GM12873 (cell line): ENCODE data around the gene KCNMA1.

Source experiments
- TF ChIP-seq, protein P1 (sequence below): IDR thresholded peaks from 2 replicates; pipeline ENCODE4 v1.5.1; 2012; ENCODE audit warnings: low read depth, mild to moderate bottlenecking, moderate library complexity, low read length, control low read depth; ENCODE audit not compliant: insufficient read depth; ENCODE audit errors: missing control alignments

Gene KCNMA1

DNA sequence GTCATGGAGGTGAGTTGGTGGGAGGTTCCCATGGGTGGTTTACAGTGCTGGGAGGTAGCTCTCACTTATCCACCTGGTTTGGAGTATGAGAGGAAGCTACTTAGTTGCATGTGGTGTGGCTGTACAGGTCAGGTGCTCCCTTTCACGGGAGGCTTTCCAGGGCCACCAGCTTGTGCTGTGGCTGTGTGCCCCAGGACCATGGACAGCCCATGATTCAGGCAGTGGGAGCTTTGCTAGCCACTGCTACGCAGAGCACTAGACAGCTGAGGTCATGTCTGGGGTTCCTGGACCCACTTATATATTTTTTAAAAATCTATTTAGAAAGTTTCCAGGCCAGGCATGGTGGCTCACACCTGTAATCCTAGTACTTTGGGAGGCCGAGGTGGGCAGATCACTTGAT lies 42.5 kb upstream of the KCNMA1 start:
- TF ChIP-seq, protein P1, sequence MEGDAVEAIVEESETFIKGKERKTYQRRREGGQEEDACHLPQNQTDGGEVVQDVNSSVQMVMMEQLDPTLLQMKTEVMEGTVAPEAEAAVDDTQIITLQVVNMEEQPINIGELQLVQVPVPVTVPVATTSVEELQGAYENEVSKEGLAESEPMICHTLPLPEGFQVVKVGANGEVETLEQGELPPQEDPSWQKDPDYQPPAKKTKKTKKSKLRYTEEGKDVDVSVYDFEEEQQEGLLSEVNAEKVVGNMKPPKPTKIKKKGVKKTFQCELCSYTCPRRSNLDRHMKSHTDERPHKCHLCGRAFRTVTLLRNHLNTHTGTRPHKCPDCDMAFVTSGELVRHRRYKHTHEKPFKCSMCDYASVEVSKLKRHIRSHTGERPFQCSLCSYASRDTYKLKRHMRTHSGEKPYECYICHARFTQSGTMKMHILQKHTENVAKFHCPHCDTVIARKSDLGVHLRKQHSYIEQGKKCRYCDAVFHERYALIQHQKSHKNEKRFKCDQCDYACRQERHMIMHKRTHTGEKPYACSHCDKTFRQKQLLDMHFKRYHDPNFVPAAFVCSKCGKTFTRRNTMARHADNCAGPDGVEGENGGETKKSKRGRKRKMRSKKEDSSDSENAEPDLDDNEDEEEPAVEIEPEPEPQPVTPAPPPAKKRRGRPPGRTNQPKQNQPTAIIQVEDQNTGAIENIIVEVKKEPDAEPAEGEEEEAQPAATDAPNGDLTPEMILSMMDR = no peak

DNA sequence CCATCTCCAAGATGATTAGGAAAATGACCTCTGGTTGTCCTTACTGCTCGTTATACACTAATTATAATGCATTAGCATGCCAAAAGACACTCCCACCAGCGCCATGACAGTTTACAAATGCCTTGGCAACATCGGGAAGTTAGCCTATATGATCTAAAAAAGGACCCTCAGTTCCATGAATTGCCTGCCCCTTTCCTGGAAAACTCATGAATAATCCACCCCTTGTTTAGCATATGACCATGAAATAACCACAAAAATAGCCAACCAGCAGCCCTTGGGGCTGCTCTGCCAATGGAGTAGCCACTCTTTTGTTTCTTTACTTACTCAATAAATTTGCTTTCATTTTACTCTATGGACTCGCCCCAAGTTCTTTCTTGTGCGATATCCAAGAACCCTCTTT lies 41.6 kb upstream of the KCNMA1 start:
- TF ChIP-seq, protein P1 = no peak

DNA sequence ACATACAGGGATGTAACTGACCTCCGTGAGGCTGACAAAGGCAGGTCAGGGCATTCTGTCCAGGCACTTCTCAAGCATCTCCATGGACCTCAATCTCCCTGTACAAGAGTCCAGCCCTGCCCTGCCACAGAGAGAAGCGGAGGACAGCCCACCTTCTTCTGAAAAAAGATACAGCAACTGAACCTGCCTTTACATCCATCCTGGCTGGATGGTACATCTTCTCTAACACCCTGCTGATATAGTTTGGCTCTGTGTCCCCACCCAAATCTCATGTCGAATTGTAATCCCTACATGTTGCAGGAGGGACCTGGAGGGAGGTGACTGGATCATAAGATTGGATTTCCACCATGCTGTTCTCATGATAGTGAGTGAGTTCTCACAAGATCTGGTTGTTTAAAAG lies 40.5 kb upstream of the KCNMA1 start:
- TF ChIP-seq, protein P1 = no peak

DNA sequence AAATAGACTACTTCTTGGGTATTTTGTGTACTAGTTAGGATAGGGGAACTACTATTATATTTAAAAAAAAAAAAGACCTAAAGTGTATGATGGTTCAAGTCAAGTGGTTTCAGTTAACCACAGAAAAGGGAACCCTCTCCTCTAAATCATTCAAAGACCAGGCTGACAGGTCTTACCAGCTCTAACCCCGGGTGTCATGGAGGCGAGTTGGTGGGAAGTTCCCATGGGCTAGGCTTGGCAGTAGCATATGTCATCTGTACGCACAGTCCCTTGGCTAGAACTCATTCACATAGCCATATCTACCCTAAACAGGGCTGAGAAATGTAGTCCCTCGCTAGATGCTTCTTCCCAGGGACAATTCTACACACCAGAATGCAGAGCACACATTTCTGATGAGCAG lies 37.7 kb upstream of the KCNMA1 start:
- TF ChIP-seq, protein P1 = no peak

DNA sequence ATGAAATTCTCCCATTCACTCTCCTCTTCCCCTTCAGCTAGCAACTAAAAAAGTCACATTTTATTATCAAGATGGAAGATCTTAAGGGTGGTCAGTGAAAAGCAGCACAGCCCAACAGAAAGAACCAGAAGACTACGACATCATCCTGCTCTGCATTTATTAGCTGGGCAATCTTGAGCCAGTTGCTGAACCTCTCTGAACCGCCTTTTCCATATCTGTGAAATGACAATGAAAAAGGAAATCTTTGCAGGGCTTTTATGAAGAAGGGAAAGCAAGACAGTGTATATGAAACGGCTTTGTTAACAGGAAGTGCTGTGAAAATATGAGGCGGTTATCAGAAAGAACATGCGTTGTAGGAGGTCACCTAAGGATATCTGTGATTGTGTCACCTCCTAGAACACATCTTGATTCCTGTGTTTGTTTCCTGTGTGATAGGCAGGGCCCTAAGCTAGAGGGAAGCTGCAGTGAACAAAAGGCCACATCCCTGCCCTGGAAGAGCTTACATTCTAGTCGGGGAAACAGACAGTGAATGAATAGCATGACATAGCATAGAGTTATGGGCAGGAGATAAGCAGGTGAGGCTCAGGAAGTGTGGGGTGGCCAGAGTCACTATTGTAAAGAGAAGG lies 36.0 kb upstream of the KCNMA1 start:
- TF ChIP-seq, protein P1 = no peak

DNA sequence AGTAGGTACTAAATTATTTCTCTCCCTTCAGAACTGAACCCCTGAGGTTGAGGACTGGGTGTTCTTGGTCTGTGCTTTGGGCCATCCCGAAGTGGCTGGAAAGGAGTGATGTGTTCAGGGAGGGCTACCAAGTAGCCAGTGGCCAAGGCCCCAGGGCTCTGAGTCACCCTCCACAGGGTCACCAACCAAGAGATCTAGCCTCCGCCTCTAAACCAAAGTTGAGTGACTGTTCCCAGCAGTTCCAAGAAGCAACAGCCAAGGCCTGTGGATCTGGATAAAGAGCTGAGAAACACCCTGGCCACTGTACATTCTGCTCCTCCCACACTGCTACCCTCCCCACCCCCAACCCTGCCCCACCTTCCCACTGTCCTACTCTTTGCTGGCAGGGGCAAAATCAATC lies 35.5 kb upstream of the KCNMA1 start:
- TF ChIP-seq, protein P1 = no peak

DNA sequence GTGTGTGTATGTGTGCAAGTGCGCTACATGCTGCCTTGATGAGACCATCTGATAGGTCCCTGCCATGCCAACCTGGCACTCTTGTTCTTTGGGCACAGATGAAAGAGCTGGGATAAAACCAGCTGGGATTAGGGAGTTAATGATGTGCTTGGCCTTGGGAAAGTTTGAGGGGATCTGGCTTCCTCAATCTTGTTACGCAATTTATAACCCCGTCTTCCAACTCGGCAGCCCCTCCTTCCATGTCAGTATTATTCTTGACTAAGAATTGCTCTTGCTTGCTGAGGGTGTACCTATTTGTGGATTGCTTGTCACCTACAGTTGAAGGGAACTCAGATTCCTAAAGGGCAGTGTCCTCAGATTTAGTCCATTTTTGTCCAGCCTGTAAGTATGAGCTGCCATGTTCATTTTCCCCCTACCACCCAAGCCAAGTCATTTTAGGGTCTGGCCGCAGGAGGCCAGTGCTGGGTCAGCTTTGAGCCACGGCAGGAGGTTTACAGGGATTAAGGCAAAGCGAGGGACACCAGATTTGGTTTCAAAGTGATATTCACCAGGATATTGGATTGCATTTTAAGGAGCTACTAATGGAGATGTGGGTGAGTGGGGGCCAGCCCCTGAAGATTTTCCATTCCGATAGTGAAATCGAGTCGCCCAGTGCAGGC lies 34.1 kb upstream of the KCNMA1 start:
- TF ChIP-seq, protein P1 = no peak
